ENCODE data around the gene IYD.

- TF ChIP-seq CTCF (IDR thresholded peaks at IDR 0.05): no peak
- TF ChIP-seq USF2 (IDR thresholded peaks at IDR 0.05): no peak
- TF ChIP-seq POLR2A (IDR thresholded peaks at IDR 0.05; ENCODE audit: low read length): no peak
- no peak for TF ChIP-seq ESRRA (IDR thresholded peaks at IDR 0.05; ENCODE audit: borderline replicate concordance, low read length)
- TF ChIP-seq ZNF302 (CRISPR knock-in tag; IDR thresholded peaks at IDR 0.05): no peak
- no peak for TF ChIP-seq ZFP36 (IDR thresholded peaks at IDR 0.05; ENCODE audit: borderline replicate concordance, partially characterized antibody)
- no peak for TF ChIP-seq PBX3 (IDR thresholded peaks at IDR 0.05)
- TF ChIP-seq FOSL2 (IDR thresholded peaks at IDR 0.05): no peak
- TF ChIP-seq FOSL2 (CRISPR knock-in tag; IDR thresholded peaks at IDR 0.05): no peak
- TF ChIP-seq POLR2AphosphoS2 (conservative IDR thresholded peaks at IDR 0.05; ENCODE audit: low read length): no peak
- no peak for TF ChIP-seq EP300 (IDR thresholded peaks at IDR 0.05)
- no peak for TF ChIP-seq SREBF2 (IDR thresholded peaks at IDR 0.05)
- TF ChIP-seq RCOR1 (IDR thresholded peaks at IDR 0.05; ENCODE audit: low read depth, low read length): no peak
- TF ChIP-seq CBX8 (IDR thresholded peaks at IDR 0.05): no peak
Measured at GRCh38 chr6:150377211-150377781, 8.5 kb downstream of the IYD start.
